ENCODE data around the gene SLC25A41.

DNA sequence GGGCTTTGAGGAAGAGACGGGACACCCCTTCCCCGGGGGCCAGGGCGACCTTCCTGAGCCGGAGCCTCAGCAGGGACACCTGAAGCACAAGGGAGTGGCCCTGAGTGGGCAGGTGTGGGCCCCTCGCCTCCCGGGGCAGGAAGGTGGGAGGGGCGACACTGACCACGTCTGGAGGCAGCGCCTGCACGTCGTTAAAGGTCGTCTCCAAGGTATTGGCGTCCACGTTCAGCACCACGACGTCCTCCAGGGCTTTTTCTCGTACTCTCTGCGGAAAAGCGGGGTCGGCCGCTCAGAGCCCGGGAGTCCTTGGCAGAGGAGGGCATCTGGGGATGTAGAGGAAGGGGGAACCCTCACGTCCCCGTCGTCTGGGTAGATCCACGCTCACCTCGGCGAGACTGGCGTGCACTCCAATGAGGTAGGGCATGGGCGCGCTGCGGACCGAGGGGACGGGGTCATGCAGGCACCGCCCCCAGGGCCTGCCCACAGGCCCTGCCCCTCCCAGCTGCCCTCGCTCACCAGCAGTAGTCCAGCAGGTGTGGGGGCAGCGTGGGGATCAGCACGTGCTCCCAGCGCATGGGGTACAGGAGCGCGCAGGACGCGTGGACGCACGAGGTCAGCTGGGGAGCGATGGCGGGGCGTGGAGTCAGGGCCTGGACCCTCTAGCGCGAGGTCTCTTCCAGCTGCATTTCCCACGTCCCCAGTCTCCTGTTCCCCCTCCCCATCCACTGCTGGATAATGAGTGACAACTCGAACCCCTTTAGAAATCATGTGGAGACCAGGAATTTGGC is 42.0 kb upstream of the SLC25A41 start:
- TF ChIP-seq, protein P1, sequence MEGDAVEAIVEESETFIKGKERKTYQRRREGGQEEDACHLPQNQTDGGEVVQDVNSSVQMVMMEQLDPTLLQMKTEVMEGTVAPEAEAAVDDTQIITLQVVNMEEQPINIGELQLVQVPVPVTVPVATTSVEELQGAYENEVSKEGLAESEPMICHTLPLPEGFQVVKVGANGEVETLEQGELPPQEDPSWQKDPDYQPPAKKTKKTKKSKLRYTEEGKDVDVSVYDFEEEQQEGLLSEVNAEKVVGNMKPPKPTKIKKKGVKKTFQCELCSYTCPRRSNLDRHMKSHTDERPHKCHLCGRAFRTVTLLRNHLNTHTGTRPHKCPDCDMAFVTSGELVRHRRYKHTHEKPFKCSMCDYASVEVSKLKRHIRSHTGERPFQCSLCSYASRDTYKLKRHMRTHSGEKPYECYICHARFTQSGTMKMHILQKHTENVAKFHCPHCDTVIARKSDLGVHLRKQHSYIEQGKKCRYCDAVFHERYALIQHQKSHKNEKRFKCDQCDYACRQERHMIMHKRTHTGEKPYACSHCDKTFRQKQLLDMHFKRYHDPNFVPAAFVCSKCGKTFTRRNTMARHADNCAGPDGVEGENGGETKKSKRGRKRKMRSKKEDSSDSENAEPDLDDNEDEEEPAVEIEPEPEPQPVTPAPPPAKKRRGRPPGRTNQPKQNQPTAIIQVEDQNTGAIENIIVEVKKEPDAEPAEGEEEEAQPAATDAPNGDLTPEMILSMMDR (IDR thresholded peaks at IDR 0.05) = no peak
- TF ChIP-seq POLR2A (IDR thresholded peaks at IDR 0.05) = no peak
